Adrenal gland (tissue), 5 donors: Measurements from ENCODE around the gene RBM17.

Experiments used
- CTCF ChIP-seq, 6 experiments: fragments of 450-650 bp in 4 of 6; fragments of 200-600 bp in 2 of 6; sonication (generic) in 1 of 6; IDR thresholded peaks; 1 replicate in 5 of 6; 2 replicates in 1 of 6; pipeline versions ENCODE4 v1.5.1 to v1.8.0; 2016 to 2021; ENCODE audit warnings: antibody characterized with exemption in 6 of 6, mild to moderate bottlenecking in 2 of 6, moderate library complexity in 1 of 6
- POLR2A ChIP-seq, 2 donors: fragments of 450-650 bp; IDR thresholded peaks; one replicate each; pipeline ENCODE4 v1.6.1; 2017; ENCODE audit warnings: antibody characterized with exemption in 2 of 2, mild to moderate bottlenecking in 2 of 2, moderate library complexity in 1 of 2
- donor health status: DM: no; HTN: no; CAD: no.

- TF ChIP-seq POLR2A (IDR thresholded peaks at IDR 0.05) (no peak), CTCF (IDR thresholded peaks at IDR 0.05) (no peak)
These were observed 35.8 kb downstream of the RBM17 start for GRCh38 chr10:6124666-6125065.
